Effector memory CD8-positive, alpha-beta T cell (primary cell): ENCODE measurements around the gene SIDT1.
"Not testable (repeated sequence)": the region's sequence is repeated elsewhere in the genome, so short reads cannot be mapped to it uniquely, and the experiment has no call there.

ENCODE experiments used
- ATAC-seq: fragments of 150-1000 bp; cut with Tn5 transposase; replicated peaks from 2 replicates; pipeline ENCODE4 v1.10.0; 2021; ENCODE audit warnings: mild to moderate bottlenecking, moderate library complexity
- DNase-seq, 3 experiments: peaks; one replicate each; pipeline ENCODE4 v3.0.0; 2021
- H3K27ac Mint-ChIP-seq, 2 donors: one replicate each; pipeline ENCODE4 v1.8.0; 2022; ENCODE audit warnings: mild to moderate bottlenecking in 2 of 2, mixed read lengths in 2 of 2, moderate library complexity in 2 of 2
- H3K27me3 Mint-ChIP-seq, 2 donors: one replicate each; pipeline ENCODE4 v1.8.0; 2022; ENCODE audit warnings: mixed read lengths in 2 of 2
- H3K36me3 Mint-ChIP-seq: one replicate; pipeline ENCODE4 v1.8.0; 2022; ENCODE audit warnings: mild to moderate bottlenecking, moderate library complexity, mixed read lengths; ENCODE audit not compliant: insufficient read depth
- H3K4me1 Mint-ChIP-seq, 2 donors: one replicate each; pipeline ENCODE4 v1.8.0; 2022; ENCODE audit warnings: low read depth in 2 of 2, mixed read lengths in 2 of 2
- H3K4me3 Mint-ChIP-seq, 2 donors: one replicate each; pipeline ENCODE4 v1.8.0; 2022; ENCODE audit warnings: mild to moderate bottlenecking in 2 of 2, mixed read lengths in 2 of 2, moderate library complexity in 2 of 2
- H3K9me3 Mint-ChIP-seq, 2 donors: one replicate each; pipeline ENCODE4 v1.8.0; 2022; ENCODE audit warnings: mixed read lengths in 2 of 2

The SIDT1 gene

DNA sequence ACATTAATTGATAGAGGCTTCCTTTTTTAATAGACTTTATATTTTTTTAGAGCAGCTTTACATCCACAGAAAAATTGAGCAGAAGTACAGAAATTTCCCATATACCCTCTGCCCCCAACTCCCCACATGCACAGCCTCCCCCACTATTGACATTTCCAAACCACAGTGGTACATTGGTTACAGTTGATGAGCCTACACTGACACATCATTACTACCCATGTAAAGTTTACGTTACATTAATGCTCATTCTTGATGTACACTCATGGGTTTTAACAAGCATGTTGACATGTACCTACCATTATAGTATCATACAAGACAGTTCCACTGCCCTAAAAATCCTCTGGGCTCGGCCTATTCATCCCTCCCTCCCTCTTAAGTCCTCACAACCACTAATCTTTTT is 85.4 kb downstream of the SIDT1 start:
- H3K4me1 Mint-ChIP-seq: no peaks in the 10 kb centered on the region
- peak overlapping the region in 1 of 2 donors; percentile 13 for H3K27ac Mint-ChIP-seq

DNA sequence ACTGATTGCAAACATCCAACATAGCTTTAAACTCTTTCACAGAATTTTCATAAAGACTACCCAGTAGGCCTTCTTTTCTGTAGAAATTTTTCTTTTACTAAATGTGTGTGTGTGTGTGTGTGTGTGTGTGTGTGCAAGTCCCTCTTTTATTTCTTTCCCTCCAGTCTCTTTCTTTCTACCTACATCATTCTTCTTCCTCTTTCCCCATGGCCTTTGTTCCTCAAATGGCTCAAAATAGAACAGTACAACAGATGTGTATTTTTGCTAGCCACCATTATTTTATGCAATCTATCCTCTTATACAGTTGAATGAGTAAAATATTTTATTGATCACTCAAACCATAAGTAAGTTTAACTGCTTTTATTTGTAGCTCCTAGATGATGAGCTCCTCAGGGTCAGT is 87.7 kb downstream of the SIDT1 start:
- no peak overlapping the region for H3K4me3 Mint-ChIP-seq
- peak overlapping the region in 1 of 2 donors; percentile 26 for H3K27ac Mint-ChIP-seq
- DNase-seq (no peak), ATAC-seq (no peak)
- peaks cover 59% of the 10 kb centered on the region for H3K36me3 Mint-ChIP-seq
- no peaks in the 10 kb centered on the region for H3K9me3 Mint-ChIP-seq
- no peaks in the 10 kb centered on the region for H3K27me3 Mint-ChIP-seq
- H3K4me1 Mint-ChIP-seq: no peaks in the 10 kb centered on the region

More for the DNA sequence above, 85.4 kb downstream of the SIDT1 start:
- Mint-ChIP-seq H3K27me3 (no peaks in the 10 kb centered on the region), H3K9me3 (no peaks in the 10 kb centered on the region), H3K36me3 (peaks cover 57% of the 10 kb centered on the region), H3K4me3 (no peak overlapping the region)
- DNase-seq (no peak), ATAC-seq (no peak)

DNA sequence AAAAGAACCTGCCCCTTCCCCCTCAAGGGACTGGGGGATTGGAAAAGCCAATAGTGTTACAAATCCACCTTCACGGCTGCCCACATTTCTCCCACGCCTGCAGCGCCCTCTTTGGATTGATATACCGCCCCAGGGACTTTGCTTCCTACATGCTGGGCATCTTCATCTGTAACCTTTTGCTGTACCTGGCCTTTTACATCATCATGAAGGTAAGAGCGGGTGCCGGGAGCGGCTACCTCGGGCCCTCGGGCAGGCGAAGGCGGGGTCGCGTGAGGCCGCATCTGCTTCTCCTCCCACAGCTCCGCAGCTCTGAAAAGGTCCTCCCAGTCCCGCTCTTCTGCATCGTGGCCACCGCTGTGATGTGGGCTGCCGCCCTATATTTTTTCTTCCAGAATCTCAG is 91.0 kb downstream of the SIDT1 start:
- Mint-ChIP-seq H3K27ac (no peak overlapping the region), H3K27me3 (no peaks in the 10 kb centered on the region), H3K4me1 (peaks cover 3 to 5% of the 10 kb centered on the region in 2 donors), H3K9me3 (no peaks in the 10 kb centered on the region), H3K36me3 (peaks cover 72% of the 10 kb centered on the region), H3K4me3 (no peak overlapping the region)
- DNase-seq (no peak), ATAC-seq (no peak)

GRCh38 chr3:113623811-113624210 is 91.5 kb downstream of the SIDT1 start:
- H3K36me3 Mint-ChIP-seq: peaks cover 73% of the 10 kb centered on the region
- ATAC-seq: no peak
- peaks cover 4 to 5% of the 10 kb centered on the region in 2 donors for H3K4me1 Mint-ChIP-seq

GRCh38 chr3:113625834-113626233 is 93.5 kb downstream of the SIDT1 start:
- no peak overlapping the region for H3K4me3 Mint-ChIP-seq

More at GRCh38 chr3:113623811-113624210, 91.5 kb downstream of the SIDT1 start:
- no peak overlapping the region for H3K4me3 Mint-ChIP-seq
- H3K9me3 Mint-ChIP-seq: no peaks in the 10 kb centered on the region
- no peaks in the 10 kb centered on the region for H3K27me3 Mint-ChIP-seq
- no peak for DNase-seq
- H3K27ac Mint-ChIP-seq: no peak overlapping the region

DNA sequence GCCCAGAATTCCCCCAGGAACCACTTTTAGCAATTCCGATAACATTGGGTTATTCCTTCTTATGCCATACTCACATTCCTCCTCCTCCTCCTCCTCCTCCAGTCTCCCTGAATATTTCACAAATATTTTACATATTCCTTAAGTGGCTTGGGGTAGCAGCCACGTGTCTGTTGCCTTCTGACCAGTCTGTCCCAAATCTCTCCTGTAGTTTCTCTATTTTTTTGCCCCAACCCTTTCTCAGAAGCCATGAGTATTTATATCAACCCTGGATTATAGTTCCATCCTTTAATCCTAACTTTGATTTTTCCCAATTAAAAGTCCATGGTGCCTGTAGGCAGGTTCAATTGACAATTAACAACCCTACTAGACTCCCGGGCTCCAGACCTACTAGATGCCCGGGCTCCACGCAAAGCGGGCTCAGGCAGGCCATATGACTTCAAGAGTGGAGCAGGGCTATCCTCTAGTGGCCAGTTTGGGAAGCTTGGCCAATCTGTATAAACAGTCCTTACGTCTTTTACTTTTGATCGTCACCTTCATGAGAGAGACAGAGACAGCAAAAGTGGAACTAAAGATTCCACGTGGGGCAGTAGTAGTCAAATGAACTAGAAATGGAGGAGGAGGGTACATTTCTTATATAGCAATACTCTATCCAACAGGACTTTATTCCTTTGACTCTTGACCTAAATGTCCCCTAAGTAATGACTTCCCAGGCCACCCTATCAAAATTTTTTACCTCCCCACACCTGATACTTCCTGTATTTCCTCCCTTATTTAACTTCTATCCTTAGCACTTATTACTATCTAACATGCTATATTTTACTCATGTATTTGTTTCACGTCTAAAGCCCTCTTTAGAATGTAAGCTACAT is 94.4 kb downstream of the SIDT1 start:
- Mint-ChIP-seq H3K4me1 (peaks cover 4 to 5% of the 10 kb centered on the region in 2 donors), H3K27me3 (no peaks in the 10 kb centered on the region), H3K4me3 (no peak overlapping the region), H3K27ac (no peak overlapping the region), H3K9me3 (no peaks in the 10 kb centered on the region), H3K36me3 (peaks cover 58% of the 10 kb centered on the region)
- DNase-seq: no peak
- ATAC-seq: peak; percentile 42

More at GRCh38 chr3:113625834-113626233, 93.5 kb downstream of the SIDT1 start:
- no peak for DNase-seq
- peak overlapping the region in 1 of 2 donors; percentile 3 for H3K27ac Mint-ChIP-seq
- ATAC-seq: no peak
- no peaks in the 10 kb centered on the region for H3K27me3 Mint-ChIP-seq
- H3K36me3 Mint-ChIP-seq: peaks cover 67% of the 10 kb centered on the region
- H3K9me3 Mint-ChIP-seq: no peaks in the 10 kb centered on the region
- H3K4me1 Mint-ChIP-seq: peaks cover 4 to 5% of the 10 kb centered on the region in 2 donors

DNA sequence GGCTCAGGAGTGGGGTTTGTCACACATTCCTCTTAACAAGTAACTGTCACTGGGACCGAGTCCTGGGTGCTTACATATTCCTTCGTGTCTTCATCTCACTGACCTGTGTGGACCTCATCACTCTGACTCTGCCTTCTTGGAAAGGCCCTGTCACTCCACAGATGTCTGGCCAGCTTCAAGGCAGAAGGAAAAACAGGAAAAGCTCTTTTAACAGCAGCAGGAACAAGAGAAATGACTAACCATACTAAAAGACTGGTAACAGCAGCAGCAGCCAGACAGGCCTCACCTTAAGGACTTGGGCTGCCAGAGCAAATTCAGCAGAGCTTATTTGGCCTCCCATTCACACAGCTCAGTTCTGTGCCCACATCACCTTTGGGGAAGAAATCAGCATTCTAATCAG is 96.0 kb downstream of the SIDT1 start:
- no peaks in the 10 kb centered on the region for H3K27me3 Mint-ChIP-seq
- H3K4me1 Mint-ChIP-seq: peaks cover 4 to 5% of the 10 kb centered on the region in 2 donors
- peak overlapping the region in 1 of 2 donors; percentile 39 for H3K27ac Mint-ChIP-seq
- H3K36me3 Mint-ChIP-seq: peaks cover 49% of the 10 kb centered on the region
- DNase-seq: no peak
- no peaks in the 10 kb centered on the region for H3K9me3 Mint-ChIP-seq
- H3K4me3 Mint-ChIP-seq: no peak overlapping the region
- no peak for ATAC-seq

DNA sequence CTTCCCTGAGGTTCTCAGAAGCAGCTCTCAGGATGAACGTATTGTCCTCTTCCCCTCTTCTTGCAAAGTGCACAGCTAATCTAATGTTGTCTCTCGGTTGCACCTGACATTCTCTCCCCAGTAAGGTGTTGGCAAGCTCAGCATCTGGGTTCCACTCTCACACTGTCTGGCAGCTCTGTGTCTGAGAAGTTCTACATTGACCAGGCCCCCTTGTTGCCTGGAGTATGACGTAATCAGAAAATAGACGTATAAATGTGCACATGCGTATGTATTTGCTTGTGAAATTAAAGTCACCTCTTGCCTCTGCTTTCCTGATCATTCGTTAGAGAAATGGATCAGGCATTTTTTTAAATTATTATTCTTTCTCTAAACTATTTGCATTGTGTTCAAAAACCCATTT is 96.4 kb downstream of the SIDT1 start:
- Mint-ChIP-seq H3K4me1 (peaks cover 4 to 5% of the 10 kb centered on the region in 2 donors), H3K9me3 (no peaks in the 10 kb centered on the region), H3K4me3 (no peak overlapping the region), H3K27me3 (no peaks in the 10 kb centered on the region), H3K36me3 (peaks cover 45% of the 10 kb centered on the region), H3K27ac (no peak overlapping the region)
- DNase-seq: no peak
- ATAC-seq: no peak

DNA sequence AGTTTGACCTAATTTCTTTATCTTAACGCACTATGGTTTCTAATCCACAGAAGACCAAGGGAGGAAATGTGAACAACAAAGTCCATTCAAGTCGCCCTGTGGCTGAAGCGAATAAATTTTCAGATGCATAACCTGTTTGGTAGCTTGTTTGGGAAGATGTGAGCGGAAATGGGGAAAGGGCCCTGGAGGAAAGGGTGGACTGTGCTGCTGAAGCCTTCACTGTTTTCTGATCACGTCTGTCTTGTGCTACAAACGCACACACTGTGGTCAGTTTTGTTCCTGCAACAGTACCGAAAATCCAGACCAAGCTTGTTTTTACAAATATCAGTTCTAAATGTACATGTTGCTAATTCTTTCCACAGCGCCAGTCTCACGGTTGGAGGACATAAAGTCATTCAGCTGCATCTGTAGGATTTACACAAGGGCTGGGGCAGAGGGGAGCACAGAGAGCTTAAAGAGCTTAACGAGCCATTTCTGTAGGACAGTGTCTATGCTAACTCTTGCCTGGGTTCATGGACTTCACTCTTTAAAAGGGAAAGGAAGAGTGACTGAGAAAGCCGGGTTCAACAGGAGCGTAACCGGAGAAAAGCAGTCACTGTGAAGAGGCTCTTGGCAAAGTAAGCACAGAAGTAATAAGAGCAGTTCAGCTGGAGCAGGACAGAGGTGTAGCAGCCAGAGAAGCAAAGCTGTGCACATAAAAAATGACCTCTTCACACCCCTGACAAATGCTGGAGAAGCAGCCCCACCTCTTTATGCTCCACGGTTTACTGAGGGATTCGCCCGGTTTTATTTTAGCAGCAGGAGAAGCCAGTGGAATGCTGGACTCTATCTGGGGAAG is 97.4 kb downstream of the SIDT1 start:
- Mint-ChIP-seq H3K4me3 (no peak overlapping the region), H3K9me3 (no peaks in the 10 kb centered on the region), H3K27ac (no peak overlapping the region), H3K36me3 (peaks cover 35% of the 10 kb centered on the region), H3K27me3 (no peaks in the 10 kb centered on the region), H3K4me1 (peaks cover 4 to 5% of the 10 kb centered on the region in 2 donors)
- DNase-seq: no peak
- no peak for ATAC-seq

- Mint-ChIP-seq H3K4me3 (no peak overlapping the region), H3K27ac (peak overlapping the region; percentile 49 to 66), H3K9me3 (no peaks in the 10 kb centered on the region), H3K36me3 (peaks cover 25% of the 10 kb centered on the region), H3K4me1 (peaks cover 0 to 2% of the 10 kb centered on the region in 2 donors), H3K27me3 (no peaks in the 10 kb centered on the region)
- ATAC-seq (no peak), DNase-seq (no peak)
These were observed 98.7 kb downstream of the SIDT1 start for GRCh38 chr3:113630956-113631542.

DNA sequence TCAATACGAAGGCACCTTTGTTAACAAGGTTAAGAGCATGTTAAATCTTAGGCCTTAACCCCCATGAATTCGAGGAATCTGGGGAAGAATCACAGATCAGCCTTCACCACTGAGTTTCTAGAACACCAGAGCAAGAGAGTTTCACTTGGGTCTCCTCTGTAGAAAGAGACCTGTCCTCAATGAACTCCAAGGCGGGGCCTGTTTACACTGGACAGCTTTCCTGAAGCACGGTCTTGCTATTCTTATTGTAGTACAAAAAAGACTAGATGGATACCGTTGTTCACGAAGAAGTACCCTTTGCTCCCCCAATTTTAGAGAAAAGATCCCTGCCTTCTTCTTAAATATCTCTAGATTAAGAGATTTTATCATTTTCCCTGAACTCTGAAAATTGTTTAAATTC is 99.2 kb downstream of the SIDT1 start:
- peaks cover 21% of the 10 kb centered on the region for H3K36me3 Mint-ChIP-seq
- peak overlapping the region; percentile 49 to 66 for H3K27ac Mint-ChIP-seq

GRCh38 chr3:113634782-113635474 is 102.6 kb downstream of the SIDT1 start:
- peaks cover 3% of the 10 kb centered on the region for H3K36me3 Mint-ChIP-seq
- no peak for DNase-seq

More for the DNA sequence above, 99.2 kb downstream of the SIDT1 start:
- no peaks in the 10 kb centered on the region for H3K27me3 Mint-ChIP-seq
- peaks cover 0 to 2% of the 10 kb centered on the region in 2 donors for H3K4me1 Mint-ChIP-seq
- no peaks in the 10 kb centered on the region for H3K9me3 Mint-ChIP-seq
- ATAC-seq: no peak
- no peak overlapping the region for H3K4me3 Mint-ChIP-seq
- DNase-seq: no peak

GRCh38 chr3:113636034-113636433 is 103.7 kb downstream of the SIDT1 start:
- not testable (repeated sequence) for H3K27me3 Mint-ChIP-seq, ATAC-seq, DNase-seq, H3K27ac Mint-ChIP-seq, H3K36me3 Mint-ChIP-seq, H3K9me3 Mint-ChIP-seq, H3K4me3 Mint-ChIP-seq, H3K4me1 Mint-ChIP-seq

More at GRCh38 chr3:113634782-113635474, 102.6 kb downstream of the SIDT1 start:
- ATAC-seq: no peak
- Mint-ChIP-seq H3K4me1 (no peaks in the 10 kb centered on the region), H3K4me3 (no peak overlapping the region), H3K27me3 (no peaks in the 10 kb centered on the region), H3K9me3 (no peaks in the 10 kb centered on the region), H3K27ac (peak overlapping the region in 1 of 2 donors; percentile 41)
